HepG2 (cell line): ENCODE results near the gene INTS3. TPM values are rescaled to one million over a fixed set of nuclear protein-coding genes. Genes with fewer than 3 reads are reported as not detected.

Source experiments
- ATF6 ChIP-seq: sonication (generic); formaldehyde crosslinking; conservative IDR thresholded peaks from 2 replicates; pipeline ENCODE4 v1.4.0; 2020; ENCODE audit warnings: missing genetic modification reagents
- GABPB1 ChIP-seq: IDR thresholded peaks from 2 replicates; pipeline ENCODE4 v1.6.1; 2016; ENCODE audit warnings: mild to moderate bottlenecking, missing genetic modification reagents, moderate library complexity, missing compliant biosample characterization
- HNF4G ChIP-seq, 2 experiments: sonication (generic) in 1 of 2; formaldehyde crosslinking in 1 of 2; IDR thresholded peaks; 2 replicates each; pipeline versions ENCODE4 v1.4.0 to v1.6.1; 2011 to 2020; ENCODE audit warnings: borderline replicate concordance in 2 of 2, low read depth in 2 of 2, mild to moderate bottlenecking in 2 of 2, low read length in 1 of 2, missing genetic modification reagents in 1 of 2, moderate library complexity in 1 of 2
- MLXIP ChIP-seq: sonication (generic); formaldehyde crosslinking; IDR thresholded peaks from 2 replicates; pipeline ENCODE4 v1.9.0; 2021; ENCODE audit warnings: missing genetic modification reagents, borderline replicate concordance
- NFKBIZ ChIP-seq: IDR thresholded peaks from 2 replicates; pipeline ENCODE4 v1.6.1; 2018; ENCODE audit warnings: missing genetic modification reagents, missing compliant biosample characterization
- RCOR2 ChIP-seq: IDR thresholded peaks from 2 replicates; pipeline ENCODE4 v1.6.1; 2016; ENCODE audit warnings: missing biosample characterization, missing genetic modification reagents
- RELA ChIP-seq: sonication (generic); formaldehyde crosslinking; IDR thresholded peaks from 2 replicates; pipeline ENCODE4 v1.4.0; 2020; ENCODE audit warnings: missing genetic modification reagents
- RERE ChIP-seq: IDR thresholded peaks from 2 replicates; pipeline ENCODE4 v1.6.1; 2016; ENCODE audit warnings: low read depth, missing genetic modification reagents, missing compliant biosample characterization
- RXRB ChIP-seq: IDR thresholded peaks from 2 replicates; pipeline ENCODE4 v1.6.1; 2016; ENCODE audit warnings: borderline replicate concordance, missing genetic modification reagents, missing compliant biosample characterization
- ZNF17 ChIP-seq: sonication (generic); formaldehyde crosslinking; IDR thresholded peaks from 2 replicates; pipeline ENCODE4 v1.5.0; 2020; ENCODE audit warnings: mild to moderate bottlenecking, missing genetic modification reagents
- ZNF234 ChIP-seq: sonication (generic); formaldehyde crosslinking; conservative IDR thresholded peaks from 2 replicates; pipeline ENCODE4 v1.5.1; 2020; ENCODE audit warnings: mild to moderate bottlenecking, missing genetic modification reagents
- ZNF572 ChIP-seq: sonication (generic); formaldehyde crosslinking; IDR thresholded peaks from 2 replicates; pipeline ENCODE4 v1.5.1; 2020; ENCODE audit warnings: mild to moderate bottlenecking, missing genetic modification reagents
- ZNF614 ChIP-seq: IDR thresholded peaks from 2 replicates; pipeline ENCODE4 v1.6.1; 2018; ENCODE audit warnings: missing biosample characterization, missing genetic modification reagents, inconsistent platforms, borderline replicate concordance
- ZNF710 ChIP-seq: sonication (generic); formaldehyde crosslinking; IDR thresholded peaks from 2 replicates; pipeline ENCODE4 v1.5.0; 2020; ENCODE audit warnings: mild to moderate bottlenecking, missing genetic modification reagents, borderline replicate concordance
- polyA plus RNA-seq, 8 experiments: library from polyadenylated mRNA; depleted of rRNA in 3 of 8; stranded (reverse) in 7 of 8; unstranded in 1 of 8; fragments of >200 nt; fragmentation: Illumina TruSeq in 4 of 8; extraction: Trizol in 4 of 8; gene quantifications; 2 replicates each; pipeline versions ENCODE4 v1.2.1 to v1.2.3, GENCODE V29; 2011 to 2016; ENCODE audit warnings: low read depth in 4 of 8, missing spikeins in 1 of 8, mixed read lengths in 1 of 8; ENCODE audit not compliant: insufficient read depth in 1 of 8
- total RNA-seq, 5 experiments: library from RNA; depleted of rRNA; stranded (reverse); fragments of >200 nt; fragmentation: Illumina TruSeq; extraction: Trizol; gene quantifications; 2 replicates each; pipeline ENCODE4 v1.2.3, GENCODE V29; 2016; ENCODE audit warnings: low read depth in 1 of 5

The INTS3 gene
- total and polyA plus RNA-seq, 2 of the 13 experiments (the other 11 are each of a cell fraction or from before 2014, with no cell fraction given) = 17.2 to 27.2 TPM

GRCh38 chr1:153783233-153784190 lies 55.7 kb downstream of the INTS3 start (continued):
- TF ChIP-seq MLXIP (CRISPR knock-in tag) (no peak), RXRB (CRISPR knock-in tag) (no peak; the same call in 1 of the 2 replicates), RELA (CRISPR knock-in tag) (no peak), GABPB1 (CRISPR knock-in tag) (peak; percentile 82), RERE (no peak), ZNF710 (peak; percentile 55; the same call in 1 of the 2 replicates), RCOR2 (CRISPR knock-in tag) (no peak), NFKBIZ (no peak), ZNF614 (CRISPR knock-in tag) (no peak), ZNF234 (CRISPR knock-in tag) (no peak; the same call in 1 of the 2 replicates), ZNF572 (CRISPR knock-in tag) (no peak), HNF4G (IDR thresholded peaks at IDR 0.05; ENCODE audit: borderline replicate concordance, low read depth, low read length) (no peak), HNF4G (CRISPR knock-in tag; IDR thresholded peaks at IDR 0.05; ENCODE audit: borderline replicate concordance, low read depth) (no peak), ATF6 (CRISPR knock-in tag) (no peak), ZNF17 (CRISPR knock-in tag) (no peak)
